ENCODE data around the gene ZSCAN5B.
"Not testable (repeated sequence)": the region's sequence is repeated elsewhere in the genome, so short reads cannot be mapped to it uniquely, and the experiment has no call there.

ZSCAN5B gene

DNA sequence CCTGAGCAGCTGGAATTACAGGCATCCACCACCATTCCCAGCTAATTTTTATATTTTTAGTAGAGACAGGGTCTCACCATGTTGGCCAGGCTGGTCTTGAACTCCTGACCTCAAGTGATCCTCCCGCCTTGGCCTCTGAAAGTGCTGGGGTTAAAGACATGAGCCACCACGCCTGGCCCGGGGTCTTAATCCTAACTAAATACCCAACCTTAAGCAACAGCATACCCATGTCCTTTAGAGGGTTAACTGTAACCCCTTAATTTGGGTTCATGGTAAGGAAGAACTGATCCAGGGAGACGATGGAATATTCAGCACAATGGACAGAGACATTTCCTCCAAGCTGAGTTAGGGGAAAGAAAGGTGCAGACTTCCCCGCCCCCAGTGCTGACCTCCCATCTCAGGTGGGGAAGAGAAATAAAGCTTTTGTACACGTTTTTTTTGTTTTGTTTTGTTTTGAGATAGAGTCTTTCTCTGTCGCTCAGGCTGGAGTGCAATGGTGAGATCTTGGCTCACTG is 30.5 kb downstream of the ZSCAN5B start:
- TF ChIP-seq JUND (IDR thresholded peaks at IDR 0.05; ENCODE audit: low read depth): no peak
- in situ Hi-C loops (cut with HindIII; ENCODE audit: low pct_unique_long_range_greater_than_20kb, low sequenced_read_pairs): no loop called here

GRCh38 chr19:56163097-56163496 is 34.5 kb downstream of the ZSCAN5B start:
- TF ChIP-seq JUND (IDR thresholded peaks at IDR 0.05; ENCODE audit: low read depth): no peak
- in situ Hi-C loops (cut with HindIII; ENCODE audit: low pct_unique_long_range_greater_than_20kb, low sequenced_read_pairs): no loop called here
- DNase-seq (ENCODE audit: low read depth in 1 of 2, low spot score in 1 of 2): no peak

More for the DNA sequence above, 30.5 kb downstream of the ZSCAN5B start:
- peak; percentile 46 to 63 for DNase-seq (ENCODE audit: low read depth in 1 of 2, low spot score in 1 of 2)

GRCh38 chr19:56162258-56162657 is 35.3 kb downstream of the ZSCAN5B start:
- DNase-seq (ENCODE audit: low read depth in 1 of 2, low spot score in 1 of 2): no peak
- no peak for TF ChIP-seq JUND (IDR thresholded peaks at IDR 0.05; ENCODE audit: low read depth)
- in situ Hi-C loops (cut with HindIII; ENCODE audit: low pct_unique_long_range_greater_than_20kb, low sequenced_read_pairs): no loop called here

- no peak for TF ChIP-seq JUND (IDR thresholded peaks at IDR 0.05; ENCODE audit: low read depth)
- no peak for DNase-seq (ENCODE audit: low read depth in 1 of 2, low spot score in 1 of 2)
- in situ Hi-C loops (cut with HindIII; ENCODE audit: low pct_unique_long_range_greater_than_20kb, low sequenced_read_pairs): no loop called here
These were observed 36.0 kb downstream of the ZSCAN5B start for GRCh38 chr19:56161534-56161933.

DNA sequence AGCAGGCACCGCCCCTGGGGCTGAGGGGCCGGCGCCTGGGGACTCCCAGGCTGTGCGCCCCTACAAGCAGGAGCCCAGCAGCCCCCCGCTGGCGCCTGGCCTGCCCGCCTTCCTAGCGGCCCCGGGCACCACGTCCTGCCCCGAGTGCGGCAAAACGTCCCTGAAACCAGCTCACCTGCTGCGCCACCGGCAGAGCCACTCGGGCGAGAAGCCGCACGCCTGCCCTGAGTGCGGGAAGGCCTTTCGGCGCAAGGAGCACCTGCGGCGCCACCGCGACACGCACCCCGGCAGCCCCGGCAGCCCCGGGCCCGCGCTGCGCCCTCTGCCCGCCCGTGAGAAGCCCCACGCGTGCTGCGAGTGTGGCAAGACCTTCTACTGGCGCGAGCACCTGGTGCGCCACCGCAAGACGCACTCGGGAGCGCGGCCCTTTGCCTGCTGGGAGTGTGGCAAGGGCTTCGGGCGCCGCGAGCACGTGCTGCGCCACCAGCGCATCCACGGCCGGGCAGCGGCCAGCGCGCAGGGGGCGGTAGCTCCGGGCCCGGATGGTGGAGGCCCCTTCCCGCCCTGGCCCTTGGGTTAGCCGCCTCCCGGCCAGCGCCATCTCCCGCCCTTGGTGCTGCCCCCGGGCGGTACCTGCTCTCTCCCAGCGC is 37.8 kb downstream of the ZSCAN5B start:
- in situ Hi-C loops (cut with HindIII; ENCODE audit: low pct_unique_long_range_greater_than_20kb, low sequenced_read_pairs): no loop called here
- DNase-seq (ENCODE audit: low read depth in 1 of 2, low spot score in 1 of 2): no peak
- no peak for TF ChIP-seq JUND (IDR thresholded peaks at IDR 0.05; ENCODE audit: low read depth)

DNA sequence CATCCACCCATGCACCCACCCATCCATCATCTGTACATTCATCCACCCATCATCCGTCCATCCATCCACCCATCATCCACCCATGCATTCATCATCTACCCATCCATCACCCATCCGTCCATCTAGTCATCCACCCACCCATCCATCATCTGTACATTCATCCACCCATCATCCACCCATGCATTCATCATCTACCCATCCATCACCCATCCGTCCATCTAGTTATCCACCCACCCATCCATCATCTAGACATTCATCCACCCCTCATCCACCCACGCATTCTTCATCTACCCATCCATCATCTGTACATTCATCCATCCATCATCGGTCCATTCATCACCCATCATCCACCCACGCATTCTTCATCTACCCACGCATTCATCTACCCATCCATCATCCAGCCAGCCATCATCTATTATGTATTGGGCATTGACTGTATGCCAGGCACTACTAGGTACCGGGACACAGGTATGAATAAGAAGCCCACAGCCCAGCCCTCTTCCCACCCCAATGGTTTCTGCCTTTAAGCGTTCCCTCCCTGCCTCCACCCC is 38.5 kb downstream of the ZSCAN5B start:
- in situ Hi-C loops (cut with HindIII; ENCODE audit: low pct_unique_long_range_greater_than_20kb, low sequenced_read_pairs): no loop called here
- no peak for DNase-seq (ENCODE audit: low read depth in 1 of 2, low spot score in 1 of 2)
- TF ChIP-seq JUND (IDR thresholded peaks at IDR 0.05; ENCODE audit: low read depth): no peak

GRCh38 chr19:56158170-56158757 is 39.3 kb downstream of the ZSCAN5B start:
- in situ Hi-C loops (cut with HindIII; ENCODE audit: low pct_unique_long_range_greater_than_20kb, low sequenced_read_pairs): no loop called here

GRCh38 chr19:56156768-56157167 is 40.8 kb downstream of the ZSCAN5B start:
- DNase-seq (ENCODE audit: low read depth in 1 of 2, low spot score in 1 of 2): no peak
- in situ Hi-C loops (cut with HindIII; ENCODE audit: low pct_unique_long_range_greater_than_20kb, low sequenced_read_pairs): no loop called here
- no peak for TF ChIP-seq JUND (IDR thresholded peaks at IDR 0.05; ENCODE audit: low read depth)

More at GRCh38 chr19:56158170-56158757, 39.3 kb downstream of the ZSCAN5B start:
- DNase-seq (ENCODE audit: low read depth in 1 of 2, low spot score in 1 of 2): no peak
- TF ChIP-seq JUND (IDR thresholded peaks at IDR 0.05; ENCODE audit: low read depth): no peak

DNA sequence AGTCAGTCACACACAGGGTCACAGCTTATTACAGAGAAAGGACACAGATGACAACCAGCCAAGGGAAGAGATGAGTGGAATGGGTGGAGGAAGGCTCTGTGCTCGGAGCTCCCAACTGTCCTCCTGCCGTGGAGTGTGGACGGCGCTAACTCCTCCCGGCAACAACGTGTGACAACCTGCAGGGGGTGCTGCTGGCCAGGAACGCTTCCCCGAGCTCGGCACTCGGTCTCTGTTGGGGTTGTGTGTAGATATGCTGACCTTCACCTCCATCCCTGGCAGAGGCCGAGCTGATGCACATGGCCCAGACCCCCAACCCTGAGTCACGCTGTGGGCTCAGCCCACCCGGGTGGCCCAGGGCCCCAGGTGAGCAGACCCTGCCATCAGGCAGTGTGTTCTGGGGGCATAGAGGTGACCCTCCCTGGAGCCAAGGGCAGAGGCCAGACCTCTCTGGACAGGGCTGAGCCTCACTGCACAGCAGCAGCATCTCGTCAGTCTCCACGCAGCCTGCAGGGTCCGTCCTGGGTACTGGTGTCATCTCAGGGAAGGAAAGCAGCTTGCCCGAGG is 42.4 kb downstream of the ZSCAN5B start:
- no peak for DNase-seq (ENCODE audit: low read depth in 1 of 2, low spot score in 1 of 2)
- no peak for TF ChIP-seq JUND (IDR thresholded peaks at IDR 0.05; ENCODE audit: low read depth)
- in situ Hi-C loops (cut with HindIII; ENCODE audit: low pct_unique_long_range_greater_than_20kb, low sequenced_read_pairs): no loop called here

DNA sequence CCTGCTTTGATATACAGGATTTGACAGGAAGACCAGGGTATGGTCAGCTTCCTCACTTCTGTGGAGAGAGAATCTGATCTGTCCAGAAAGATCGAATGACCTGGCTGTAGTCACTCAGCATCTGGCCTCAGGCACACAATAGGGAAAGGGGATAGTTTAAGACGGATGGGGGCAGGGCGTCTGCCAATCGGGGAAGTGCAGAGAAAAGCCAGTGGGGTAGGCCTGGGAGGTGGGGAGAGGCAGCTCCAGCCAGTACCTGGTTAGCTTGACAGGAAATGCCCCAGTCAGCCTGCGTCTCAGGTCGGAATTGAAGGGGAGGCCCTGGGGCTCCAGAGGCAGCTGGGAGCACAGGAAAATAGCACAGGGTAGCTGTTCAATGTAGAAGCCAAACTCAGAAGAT is 44.1 kb downstream of the ZSCAN5B start:
- TF ChIP-seq JUND (IDR thresholded peaks at IDR 0.05; ENCODE audit: low read depth): no peak
- in situ Hi-C loops (cut with HindIII; ENCODE audit: low pct_unique_long_range_greater_than_20kb, low sequenced_read_pairs): no loop called here
- no peak for DNase-seq (ENCODE audit: low read depth in 1 of 2, low spot score in 1 of 2)

- in situ Hi-C loops (cut with HindIII; ENCODE audit: low pct_unique_long_range_greater_than_20kb, low sequenced_read_pairs): no loop called here
- TF ChIP-seq JUND (IDR thresholded peaks at IDR 0.05; ENCODE audit: low read depth): no peak
- DNase-seq (ENCODE audit: low read depth in 1 of 2, low spot score in 1 of 2): no peak
These were observed 44.9 kb downstream of the ZSCAN5B start for GRCh38 chr19:56152644-56153043.

DNA sequence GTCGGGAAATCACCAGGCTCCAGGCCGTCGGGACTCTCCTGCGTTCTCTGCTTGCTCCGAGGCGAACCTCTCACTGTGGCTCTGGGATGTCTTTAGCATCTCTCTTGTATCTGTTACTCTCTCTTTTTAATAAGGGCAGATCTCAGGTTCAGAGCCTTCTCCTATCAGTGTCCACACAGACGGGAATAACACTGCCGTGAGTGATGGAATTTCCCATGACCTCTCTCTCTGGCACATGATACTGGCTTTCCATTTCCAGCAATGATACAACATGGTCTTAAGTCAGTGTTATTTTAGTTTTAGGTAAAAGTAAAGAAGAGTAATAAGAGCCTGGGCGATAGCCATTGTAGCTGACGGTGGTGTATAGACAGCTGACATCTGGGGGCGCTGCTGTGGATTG is 47.2 kb downstream of the ZSCAN5B start:
- no peak for TF ChIP-seq JUND (IDR thresholded peaks at IDR 0.05; ENCODE audit: low read depth)
- in situ Hi-C loops (cut with HindIII; ENCODE audit: low pct_unique_long_range_greater_than_20kb, low sequenced_read_pairs): no loop called here
- DNase-seq (ENCODE audit: low read depth in 1 of 2, low spot score in 1 of 2): no peak

DNA sequence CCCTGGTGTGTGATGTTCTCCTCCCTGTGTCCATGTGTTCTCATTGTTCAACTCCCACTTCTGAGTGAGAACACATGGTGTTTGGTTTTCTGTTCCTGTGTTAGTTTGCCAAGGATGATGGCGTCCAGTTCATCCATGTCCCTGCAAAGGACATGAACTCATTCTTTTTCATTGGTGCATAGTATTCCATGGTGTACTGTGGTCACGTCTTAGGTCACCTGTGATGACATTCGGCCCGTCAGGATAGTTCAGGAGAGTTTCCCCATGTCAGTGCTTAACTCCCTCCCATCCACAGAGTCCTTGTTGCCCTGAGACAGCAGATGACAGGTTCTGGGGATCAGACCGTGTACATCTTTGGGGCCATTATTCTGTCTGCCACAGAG is 47.9 kb downstream of the ZSCAN5B start:
- in situ Hi-C loops (cut with HindIII; ENCODE audit: low pct_unique_long_range_greater_than_20kb, low sequenced_read_pairs): no loop called here
- TF ChIP-seq JUND (IDR thresholded peaks at IDR 0.05; ENCODE audit: low read depth): no peak
- DNase-seq (ENCODE audit: low read depth in 1 of 2, low spot score in 1 of 2): no peak

DNA sequence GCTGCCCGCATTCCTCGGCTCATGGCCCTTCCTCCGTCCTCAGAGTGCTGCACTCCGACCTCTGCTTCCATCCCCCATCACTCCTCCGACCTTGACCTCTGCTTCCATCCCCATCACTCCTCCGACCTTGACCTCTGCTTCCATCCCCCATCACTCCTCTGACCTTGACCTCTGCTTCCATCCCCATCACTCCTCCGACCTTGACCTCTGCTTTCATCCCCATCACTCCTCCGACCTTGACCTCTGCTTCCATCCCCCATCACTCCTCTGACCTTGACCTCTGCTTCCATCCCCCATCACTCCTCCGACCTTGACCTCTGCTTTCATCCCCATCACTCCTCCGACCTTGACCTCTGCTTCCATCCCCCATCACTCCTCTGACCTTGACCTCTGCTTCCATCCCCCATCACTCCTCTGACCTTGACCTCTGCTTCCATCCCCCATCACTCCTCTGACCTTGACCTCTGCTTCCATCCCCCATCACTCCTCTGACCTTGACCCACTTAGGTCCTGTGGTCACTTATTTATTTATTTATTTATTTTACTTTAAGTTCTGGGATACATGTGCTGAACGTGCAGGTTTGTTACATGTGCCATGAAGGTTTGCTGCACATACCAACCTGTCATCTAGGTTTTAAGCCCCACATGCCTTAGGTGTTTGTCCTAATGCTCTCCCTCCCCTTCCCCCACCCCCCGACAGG is 48.5 kb downstream of the ZSCAN5B start:
- DNase-seq (ENCODE audit: low read depth in 1 of 2, low spot score in 1 of 2); in situ Hi-C loops (cut with HindIII; ENCODE audit: low pct_unique_long_range_greater_than_20kb, low sequenced_read_pairs): not testable (repeated sequence)
